Endothelial cell of umbilical vein (primary cell): ENCODE data around the gene TRIM37. TPM values are rescaled to one million over a fixed set of nuclear protein-coding genes. Genes with fewer than 3 reads are reported as not detected.

Experiments used
- BruUV-seq: library from RNA; stranded (reverse); fragments of 400-500 nt; replicated peaks from 2 replicates; lab custom pipeline; 2021; lab: Mats Ljungman, UMichigan
- CTCF ChIA-PET: fragments of 300-600, 350-600 bp; sonication (Branson Sonifier 250); formaldehyde crosslinking; loops from one replicate; lab custom pipeline; 2021; ENCODE audit warnings: antibody characterized with exemption, inconsistent platforms; lab: Charles Lee
- POLR2A ChIA-PET: fragments of 300-600, 350-600 bp; sonication (Branson Sonifier 250); formaldehyde crosslinking; loops from one replicate; lab custom pipeline; 2021; ENCODE audit warnings: antibody characterized with exemption, inconsistent platforms; lab: Charles Lee
- DNase-seq: peaks from one replicate; pipeline ENCODE4 v3.0.0-alpha.2; 2011; ENCODE audit warnings: low read depth, low spot score
- FAIRE-seq: peaks from 2 replicates; lab custom pipeline; 2011; peaks lifted over from hg19 to GRCh38; lab: Jason Lieb, UNC
- H2AFZ ChIP-seq: 2 replicates; pipeline ENCODE4 v1.6.0; 2012; ENCODE audit warnings: low read depth, low read length, control low read depth, inconsistent platforms
- H3K27ac ChIP-seq: 2 replicates; pipeline ENCODE4 v1.5.1; 2011; ENCODE audit warnings: low read depth, mild to moderate bottlenecking, control low read depth, low read length, moderate library complexity; ENCODE audit not compliant: insufficient read depth
- H3K27me3 ChIP-seq, 2 experiments: 2 replicates each; pipeline versions ENCODE4 v1.6.0 to v1.6.1; 2011; ENCODE audit warnings: low read length in 2 of 2, mixed read lengths in 1 of 2; ENCODE audit not compliant: control insufficient read depth in 2 of 2, insufficient read depth in 2 of 2
- H3K36me3 ChIP-seq, 2 experiments: 2 replicates in 1 of 2; 3 replicates in 1 of 2; pipeline ENCODE4 v1.5.1; 2011; ENCODE audit warnings: low read length in 2 of 2, mild to moderate bottlenecking in 1 of 2, moderate library complexity in 1 of 2; ENCODE audit not compliant: control insufficient read depth in 2 of 2, insufficient read depth in 2 of 2; ENCODE audit errors: extremely low read depth in 1 of 2
- H3K4me1 ChIP-seq: 3 replicates; pipeline ENCODE4 v1.5.1; 2011; ENCODE audit warnings: mild to moderate bottlenecking, low read length; ENCODE audit not compliant: control insufficient read depth, insufficient read depth; ENCODE audit errors: extremely low read depth
- H3K4me2 ChIP-seq: 2 replicates; pipeline ENCODE4 v1.6.1; 2011; ENCODE audit warnings: low read length, control low read depth, mixed read lengths; ENCODE audit not compliant: insufficient read depth
- H3K4me3 ChIP-seq, 3 experiments: fragments of 200-600 bp in 1 of 3; sonication (generic), shearing (Covaris generic) in 1 of 3; replicated peaks in 1 of 3; 2 replicates each; pipeline ENCODE4 v1.5.1; 2011 to 2016; ENCODE audit warnings: control low read depth in 3 of 3, low read length in 3 of 3, mild to moderate bottlenecking in 2 of 3, inconsistent platforms in 1 of 3, low read depth in 1 of 3, moderate library complexity in 1 of 3; ENCODE audit not compliant: insufficient read depth in 1 of 3
- H3K79me2 ChIP-seq: 2 replicates; pipeline ENCODE4 v1.6.0; 2012; ENCODE audit warnings: low read length, inconsistent platforms; ENCODE audit not compliant: control insufficient read depth, insufficient read depth
- H3K9ac ChIP-seq: replicated peaks from 2 replicates; pipeline ENCODE3; 2011; ENCODE audit warnings: low read length, control low read depth; ENCODE audit not compliant: insufficient read depth; ENCODE audit errors: extremely low read depth
- H3K9me1 ChIP-seq: replicated peaks from 3 replicates; pipeline ENCODE4 v1.6.0; 2011; ENCODE audit warnings: mild to moderate bottlenecking, low read length; ENCODE audit not compliant: control insufficient read depth, insufficient read depth; ENCODE audit errors: extremely low read depth
- H3K9me3 ChIP-seq: replicated peaks from 2 replicates; pipeline ENCODE4 v1.5.1; 2012; ENCODE audit warnings: low read length, inconsistent platforms; ENCODE audit not compliant: control insufficient read depth, insufficient read depth
- H4K20me1 ChIP-seq: replicated peaks from 2 replicates; pipeline ENCODE3; 2011; ENCODE audit warnings: mild to moderate bottlenecking, low read length; ENCODE audit not compliant: control insufficient read depth, insufficient read depth; ENCODE audit errors: extremely low read depth
- EZH2 ChIP-seq: IDR thresholded peaks from 2 replicates; pipeline ENCODE4 v1.6.1; 2012; ENCODE audit warnings: borderline replicate concordance, low read depth, mild to moderate bottlenecking, moderate library complexity, low read length, inconsistent platforms; ENCODE audit not compliant: severe bottlenecking
- FOS ChIP-seq: IDR thresholded peaks from 2 replicates; pipeline ENCODE4 v1.6.1; 2011; ENCODE audit warnings: mild to moderate bottlenecking, low read length, moderate library complexity, borderline replicate concordance; ENCODE audit not compliant: insufficient read depth
- GATA2 ChIP-seq: IDR thresholded peaks from 2 replicates; pipeline ENCODE4 v1.7.0; 2011; ENCODE audit warnings: low read depth, mild to moderate bottlenecking, moderate library complexity, mixed read lengths, low read length; ENCODE audit not compliant: insufficient read length, insufficient read depth
- JUN ChIP-seq: IDR thresholded peaks from 2 replicates; pipeline ENCODE4 v1.6.1; 2011; ENCODE audit warnings: borderline replicate concordance, low read depth; ENCODE audit not compliant: insufficient read length, insufficient read depth
- MAX ChIP-seq: IDR thresholded peaks from 2 replicates; pipeline ENCODE4 v1.6.1; 2011; ENCODE audit not compliant: insufficient read depth, insufficient read length
- MYC ChIP-seq: IDR thresholded peaks from one replicate; pipeline ENCODE4 v1.6.1; 2011; ENCODE audit warnings: mild to moderate bottlenecking, low read depth, low read length
- POLR2A ChIP-seq: IDR thresholded peaks from 2 replicates; pipeline ENCODE4 v1.6.1; 2012; ENCODE audit warnings: low read depth, mild to moderate bottlenecking, control low read depth, low read length
- POLR2AphosphoS5 ChIP-seq: IDR thresholded peaks from 2 replicates; pipeline ENCODE4 v1.6.1; 2012; ENCODE audit warnings: low read depth, mild to moderate bottlenecking, control low read depth, low read length, moderate library complexity; ENCODE audit not compliant: insufficient read depth
- dilution Hi-C: fragments of 300-500 bp; cut with MboI; formaldehyde crosslinking; loops from one replicate; pipeline ENCODE4 v1.15.0; 2019; ENCODE audit warnings: low sequenced_read_pairs; ENCODE audit not compliant: extremely low pct_ligation_motif_present
- intact Hi-C: fragments of 100-400 bp; cut with micrococcal nuclease; formaldehyde crosslinking; loops from one replicate; pipeline ENCODE4 v1.10.0; 2022
- polyA plus RNA-seq, 4 experiments: library from polyadenylated mRNA; depleted of rRNA in 3 of 4; stranded (reverse) in 3 of 4; unstranded in 1 of 4; fragments of >200 nt; gene quantifications; 2 replicates each; pipeline versions ENCODE4 v1.2.1 to v1.2.3, GENCODE V29; 2011 to 2012; ENCODE audit warnings: missing spikeins in 1 of 4
- total RNA-seq: library from RNA; stranded (reverse); gene quantifications from 2 replicates; pipeline ENCODE4 v1.2.3, GENCODE V29; 2021
- TF ChIP-seq, protein P1 (sequence below), 2 donors: IDR thresholded peaks; 1 replicate in 1 of 2; 2 replicates in 1 of 2; pipeline ENCODE4 v1.5.1; 2011; ENCODE audit warnings: low read length in 2 of 2, mild to moderate bottlenecking in 2 of 2, moderate library complexity in 2 of 2, control low read depth in 1 of 2, inconsistent platforms in 1 of 2, low read depth in 1 of 2; ENCODE audit not compliant: insufficient read depth in 1 of 2; ENCODE audit errors: extremely low read depth in 1 of 2

The TRIM37 gene
- total and polyA plus RNA-seq, 2 donors (not counting 3 experiments of a cell fraction or from before 2014, with no cell fraction given): 18.8 to 41.9 TPM

DNA sequence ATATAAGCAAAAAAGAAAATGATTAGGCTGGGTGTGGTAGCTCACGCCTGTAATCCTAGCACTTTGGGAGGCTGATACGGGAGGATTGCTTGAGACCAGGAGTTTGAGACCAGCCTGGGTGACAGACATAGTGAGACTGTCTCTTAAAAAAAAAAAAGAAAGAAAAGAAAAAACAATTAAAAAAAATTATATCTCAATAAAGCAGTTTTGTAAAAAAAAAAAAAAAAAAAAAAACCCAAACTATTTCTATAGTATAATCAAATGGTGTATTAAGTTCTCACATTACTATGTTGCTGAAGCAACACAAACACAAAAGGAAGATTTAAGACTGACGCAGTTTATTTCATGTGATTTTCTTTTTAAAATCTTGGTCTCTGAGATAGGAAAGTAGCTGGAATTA, 140.5 kb downstream of the TRIM37 start:
- H3K4me1 ChIP-seq: no peaks in the 10 kb centered on the region

More for the DNA sequence above, 140.5 kb downstream of the TRIM37 start:
- Histone ChIP-seq H3K9ac (no peak overlapping the region), H3K79me2 (no peaks in the 10 kb centered on the region), H3K36me3 (no peaks in the 10 kb centered on the region), H3K27me3 (no peaks in the 10 kb centered on the region), H3K4me2 (no peak overlapping the region), H2AFZ (no peak overlapping the region), H3K9me1 (no peaks in the 10 kb centered on the region), H3K4me3 (no peak overlapping the region), H3K27ac (no peak overlapping the region), H3K9me3 (no peaks in the 10 kb centered on the region), H4K20me1 (no peaks in the 10 kb centered on the region)
- no TSS peak for BruUV-seq
- intact Hi-C loops (no loop called here), dilution Hi-C loops (no loop called here)
- POLR2A ChIA-PET: interaction anchor here (0.6 kb wide), 1 partner anchor 76 kb away, joined by 6 read pairs; no protein-coding TSS in a partner anchor
- FAIRE-seq (no peak), DNase-seq (no peak)
- CTCF ChIA-PET: interaction anchor here (0.8 to 1.0 kb wide), 3 partner anchors 8 to 13 kb away, joined by 3 read pairs; no protein-coding TSS in a partner anchor
- no peak for TF ChIP-seq GATA2
- no peak for TF ChIP-seq FOS
- TF ChIP-seq EZH2: no peak
- TF ChIP-seq MAX: no peak
- TF ChIP-seq POLR2A: no peak
- TF ChIP-seq, protein P1, sequence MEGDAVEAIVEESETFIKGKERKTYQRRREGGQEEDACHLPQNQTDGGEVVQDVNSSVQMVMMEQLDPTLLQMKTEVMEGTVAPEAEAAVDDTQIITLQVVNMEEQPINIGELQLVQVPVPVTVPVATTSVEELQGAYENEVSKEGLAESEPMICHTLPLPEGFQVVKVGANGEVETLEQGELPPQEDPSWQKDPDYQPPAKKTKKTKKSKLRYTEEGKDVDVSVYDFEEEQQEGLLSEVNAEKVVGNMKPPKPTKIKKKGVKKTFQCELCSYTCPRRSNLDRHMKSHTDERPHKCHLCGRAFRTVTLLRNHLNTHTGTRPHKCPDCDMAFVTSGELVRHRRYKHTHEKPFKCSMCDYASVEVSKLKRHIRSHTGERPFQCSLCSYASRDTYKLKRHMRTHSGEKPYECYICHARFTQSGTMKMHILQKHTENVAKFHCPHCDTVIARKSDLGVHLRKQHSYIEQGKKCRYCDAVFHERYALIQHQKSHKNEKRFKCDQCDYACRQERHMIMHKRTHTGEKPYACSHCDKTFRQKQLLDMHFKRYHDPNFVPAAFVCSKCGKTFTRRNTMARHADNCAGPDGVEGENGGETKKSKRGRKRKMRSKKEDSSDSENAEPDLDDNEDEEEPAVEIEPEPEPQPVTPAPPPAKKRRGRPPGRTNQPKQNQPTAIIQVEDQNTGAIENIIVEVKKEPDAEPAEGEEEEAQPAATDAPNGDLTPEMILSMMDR (IDR thresholded peaks at IDR 0.05; ENCODE audit: extremely low read depth in 1 of 2, insufficient read depth in 1 of 2, low read depth in 1 of 2, low read length in 2 of 2): no peak
- TF ChIP-seq POLR2AphosphoS5: no peak
- TF ChIP-seq MYC: no peak
- TF ChIP-seq JUN: no peak
